Lower lobe of right lung (tissue), 2 donors: ENCODE results near the gene KLK8. TPM values are rescaled to one million over a fixed set of nuclear protein-coding genes. Genes with fewer than 3 reads are reported as not detected.

Source experiments
- ATAC-seq, 2 donors: fragments of 200-7000 bp; cut with Tn5 transposase; one replicate each; pipeline ENCODE4 v1.9.1; 2020 to 2022; ENCODE audit warnings: mild to moderate bottlenecking in 2 of 2, moderate library complexity in 2 of 2
- DNase-seq: peaks from one replicate; pipeline ENCODE4 v3.0.0-alpha.2; 2020
- H3K27ac ChIP-seq: fragments of 200-600 bp; one replicate; pipeline ENCODE4 v1.8.0; 2022
- H3K27me3 ChIP-seq: fragments of 200-600 bp; one replicate; pipeline ENCODE4 v1.8.0; 2022; ENCODE audit warnings: low read depth
- H3K36me3 ChIP-seq: fragments of 200-600 bp; one replicate; pipeline ENCODE4 v1.8.0; 2022; ENCODE audit warnings: mild to moderate bottlenecking
- H3K4me1 ChIP-seq: fragments of 200-600 bp; one replicate; pipeline ENCODE4 v1.8.0; 2022
- H3K4me3 ChIP-seq: fragments of 200-600 bp; one replicate; pipeline ENCODE4 v1.8.0; 2022; ENCODE audit warnings: mild to moderate bottlenecking
- H3K9me3 ChIP-seq: fragments of 200-600 bp; one replicate; pipeline ENCODE4 v1.8.0; 2022
- CTCF ChIP-seq: fragments of 200-600 bp; IDR thresholded peaks from one replicate; pipeline ENCODE4 v1.8.0; 2022; ENCODE audit warnings: antibody characterized with exemption, mild to moderate bottlenecking
- intact Hi-C: fragments of 100-400 bp; cut with DNase I; formaldehyde crosslinking; loops from one replicate; pipeline ENCODE4 v1.11.0; 2022
- long read RNA-seq: library from polyadenylated mRNA; unstranded; transcript quantifications from one replicate; pipeline ENCODE4 v2.0.0, GENCODE V29; 2021
- total RNA-seq: library from RNA; stranded (reverse); fragmentation: NEBNext Ultra II Directional; extraction: Animal tissue kit (Norgen Biotek cat#: 25700); gene quantifications from one replicate; pipeline ENCODE4 v1.2.1, GENCODE V29; 2021
- donor health status: DM: no; HTN: yes; CAD: no; lungs with severe emphysema.

Gene KLK8
- not detected for total RNA-seq
- long read RNA-seq: 0 reads

- ATAC-seq: no peak
- peaks cover 47% of the 10 kb centered on the region for H3K27me3 ChIP-seq
- no peak within 1 kb of the TSS for H3K27ac ChIP-seq
- no peak for DNase-seq
- H3K9me3 ChIP-seq: no peaks in the 10 kb centered on the region
- H3K4me1 ChIP-seq: no peaks in the 10 kb centered on the region
- H3K36me3 ChIP-seq: no peaks in the 10 kb centered on the region
- intact Hi-C loops: no loop called here
- no peak within 1 kb of the TSS for H3K4me3 ChIP-seq
- TF ChIP-seq CTCF: no peak
Observed at GRCh38 chr19:51001515-51001914, at the start of gene KLK8. Gene KLK8, minus strand, starts transcription at chr19:51001604. Its CDS starts 437 bp downstream, at chr19:51001167.

- intact Hi-C loops: no loop called here
- TF ChIP-seq CTCF: no peak
- no peak overlapping the region for H3K27ac ChIP-seq
- peaks cover 3% of the 10 kb centered on the region for H3K9me3 ChIP-seq
- H3K4me3 ChIP-seq: no peak overlapping the region
- no peaks in the 10 kb centered on the region for H3K36me3 ChIP-seq
- no peaks in the 10 kb centered on the region for H3K4me1 ChIP-seq
- ATAC-seq (no peak), DNase-seq (no peak)
- H3K27me3 ChIP-seq: peaks cover 5% of the 10 kb centered on the region
Observed at GRCh38 chr19:51047031-51047335, 45.6 kb upstream of the KLK8 start.

GRCh38 chr19:51044327-51044726, 42.9 kb upstream of the KLK8 start:
- H3K27me3 ChIP-seq: no peaks in the 10 kb centered on the region
- H3K36me3 ChIP-seq: no peaks in the 10 kb centered on the region
- intact Hi-C loops: no loop called here
- no peak for DNase-seq
- ATAC-seq: no peak
- TF ChIP-seq CTCF: no peak
- no peaks in the 10 kb centered on the region for H3K4me1 ChIP-seq
- no peaks in the 10 kb centered on the region for H3K9me3 ChIP-seq
- no peak overlapping the region for H3K4me3 ChIP-seq
- no peak overlapping the region for H3K27ac ChIP-seq

GRCh38 chr19:51043497-51043896, 42.1 kb upstream of the KLK8 start:
- ATAC-seq: no peak
- Histone ChIP-seq H3K27me3 (no peaks in the 10 kb centered on the region), H3K4me1 (no peaks in the 10 kb centered on the region), H3K27ac (no peak overlapping the region), H3K9me3 (no peaks in the 10 kb centered on the region), H3K4me3 (no peak overlapping the region), H3K36me3 (no peaks in the 10 kb centered on the region)
- no peak for TF ChIP-seq CTCF
- DNase-seq: no peak
- intact Hi-C loops: no loop called here

GRCh38 chr19:51040151-51040550, 38.7 kb upstream of the KLK8 start:
- no peaks in the 10 kb centered on the region for H3K9me3 ChIP-seq
- no peak overlapping the region for H3K27ac ChIP-seq
- no peak for DNase-seq
- H3K4me3 ChIP-seq: no peak overlapping the region
- peaks cover 6% of the 10 kb centered on the region for H3K27me3 ChIP-seq
- no peaks in the 10 kb centered on the region for H3K36me3 ChIP-seq
- TF ChIP-seq CTCF: no peak
- no peak for ATAC-seq
- H3K4me1 ChIP-seq: no peaks in the 10 kb centered on the region
- intact Hi-C loops: no loop called here

GRCh38 chr19:51036519-51036918, 35.1 kb upstream of the KLK8 start:
- ATAC-seq (no peak), DNase-seq (no peak)
- H3K4me3 ChIP-seq: no peak overlapping the region
- no peaks in the 10 kb centered on the region for H3K36me3 ChIP-seq
- no peaks in the 10 kb centered on the region for H3K4me1 ChIP-seq
- H3K27ac ChIP-seq: no peak overlapping the region
- intact Hi-C loops: no loop called here
- peaks cover 30% of the 10 kb centered on the region for H3K27me3 ChIP-seq
- no peaks in the 10 kb centered on the region for H3K9me3 ChIP-seq
- no peak for TF ChIP-seq CTCF
